Liver (tissue), 9 donors: Measurements from ENCODE around the gene METTL23. TPM values are rescaled to one million over a fixed set of nuclear protein-coding genes. Genes with fewer than 3 reads are reported as not detected.

ENCODE experiments used
- DNase-seq: peaks from one replicate; pipeline ENCODE4 v3.0.0-alpha.2; 2017; ENCODE audit warnings: low spot score
- H3K27ac ChIP-seq, 2 donors: one replicate each; pipeline ENCODE4 v1.7.0; 2013; ENCODE audit warnings: inconsistent platforms in 2 of 2, low read length in 2 of 2, control low read depth in 1 of 2, low read depth in 1 of 2, mild to moderate bottlenecking in 1 of 2
- H3K27me3 ChIP-seq, 4 donors: one replicate each; pipeline versions ENCODE4 v1.6.1 to v1.7.0; 2013; ENCODE audit warnings: low read length in 3 of 4, inconsistent platforms in 1 of 4, mild to moderate bottlenecking in 1 of 4, moderate library complexity in 1 of 4; ENCODE audit not compliant: control insufficient read depth in 4 of 4, insufficient read depth in 4 of 4
- H3K36me3 ChIP-seq, 4 donors: one replicate each; pipeline versions ENCODE4 v1.6.1 to v1.7.0; 2013; ENCODE audit warnings: low read length in 3 of 4, mild to moderate bottlenecking in 3 of 4, low read depth in 1 of 4, moderate library complexity in 1 of 4; ENCODE audit not compliant: control insufficient read depth in 4 of 4, insufficient read depth in 3 of 4
- H3K4me1 ChIP-seq, 4 donors: one replicate each; pipeline versions ENCODE4 v1.6.1 to v1.7.0; 2013; ENCODE audit warnings: low read length in 3 of 4, mild to moderate bottlenecking in 3 of 4, moderate library complexity in 1 of 4; ENCODE audit not compliant: control insufficient read depth in 4 of 4, insufficient read depth in 4 of 4
- H3K4me3 ChIP-seq, 3 donors: one replicate each; pipeline versions ENCODE4 v1.6.1 to v1.7.0; 2013; ENCODE audit warnings: low read length in 3 of 3, control low read depth in 1 of 3, low read depth in 1 of 3, mild to moderate bottlenecking in 1 of 3
- H3K9ac ChIP-seq, 2 donors: one replicate each; pipeline ENCODE4 v1.7.0; 2013; ENCODE audit warnings: low read length in 2 of 2, mild to moderate bottlenecking in 2 of 2, moderate library complexity in 2 of 2, control low read depth in 1 of 2, low read depth in 1 of 2
- H3K9me3 ChIP-seq, 4 donors: one replicate each; pipeline versions ENCODE4 v1.6.1 to v1.7.0; 2013; ENCODE audit warnings: low read length in 3 of 4; ENCODE audit not compliant: control insufficient read depth in 4 of 4
- EGR1 ChIP-seq, 2 donors: IDR thresholded peaks; 2 replicates each; pipeline ENCODE4 v1.6.1; 2016 to 2018; ENCODE audit warnings: antibody characterized with exemption in 2 of 2, low read depth in 2 of 2
- FOXA1 ChIP-seq: IDR thresholded peaks from 2 replicates; pipeline ENCODE4 v1.6.1; 2016; ENCODE audit warnings: antibody characterized with exemption
- GABPA ChIP-seq, 2 donors: IDR thresholded peaks in 1 of 2; conservative IDR thresholded peaks in 1 of 2; 2 replicates each; pipeline ENCODE4 v1.6.1; 2016; ENCODE audit warnings: antibody characterized with exemption in 2 of 2, mild to moderate bottlenecking in 1 of 2, moderate library complexity in 1 of 2
- HNF4A ChIP-seq, 2 donors: conservative IDR thresholded peaks; 2 replicates each; pipeline ENCODE4 v1.6.1; 2016; ENCODE audit warnings: antibody characterized with exemption in 2 of 2, mild to moderate bottlenecking in 2 of 2
- JUND ChIP-seq, 2 donors: IDR thresholded peaks; 2 replicates each; pipeline ENCODE4 v1.6.1; 2016; ENCODE audit warnings: antibody characterized with exemption in 2 of 2
- MAX ChIP-seq: IDR thresholded peaks from 2 replicates; pipeline ENCODE4 v1.6.1; 2016; ENCODE audit warnings: antibody characterized with exemption
- NR2F2 ChIP-seq: IDR thresholded peaks from 2 replicates; pipeline ENCODE4 v1.6.1; 2016; ENCODE audit warnings: antibody characterized with exemption
- RAD21 ChIP-seq, 2 donors: IDR thresholded peaks; 2 replicates each; pipeline ENCODE4 v1.6.1; 2016; ENCODE audit warnings: antibody characterized with exemption in 2 of 2, mild to moderate bottlenecking in 2 of 2
- REST ChIP-seq: IDR thresholded peaks from 2 replicates; pipeline ENCODE4 v1.6.1; 2016; ENCODE audit warnings: antibody characterized with exemption, mild to moderate bottlenecking
- RXRA ChIP-seq, 2 donors: IDR thresholded peaks; 2 replicates each; pipeline ENCODE4 v1.6.1; 2017 to 2018; ENCODE audit warnings: antibody characterized with exemption in 2 of 2, mild to moderate bottlenecking in 1 of 2
- SP1 ChIP-seq: IDR thresholded peaks from 2 replicates; pipeline ENCODE4 v1.6.1; 2018; ENCODE audit warnings: antibody characterized with exemption, mild to moderate bottlenecking
- YY1 ChIP-seq: IDR thresholded peaks from 2 replicates; pipeline ENCODE4 v1.6.1; 2016; ENCODE audit warnings: antibody characterized with exemption, mild to moderate bottlenecking
- WGBS: extraction: QIAGEN DNeasy Blood & Tissue Kit; methylation state at CpG from one replicate; pipeline ENCODE4 v1.1.7; 2013; 5-methylcytosine and 5-hydroxymethylcytosine counted together
- polyA plus RNA-seq, 2 donors: library from polyadenylated mRNA; stranded (reverse) in 1 of 2; unstranded in 1 of 2; fragments of 200-250 nt in 1 of 2; fragments of >200 nt in 1 of 2; fragmentation: Nextera tagmentation in 1 of 2; extraction: Ambion mirVana in 1 of 2; gene quantifications; one replicate each; pipeline versions ENCODE4 v1.2.1 to v1.2.3, GENCODE V29; 2013 to 2015
- total RNA-seq, 2 donors: library from RNA; depleted of rRNA; stranded (reverse); fragments of >200 nt; gene quantifications; one replicate each; pipeline ENCODE4 v1.2.3, GENCODE V29; 2014
- donor health status: healthy.
- donor health status: healthy.
- donor health status: healthy.
- donor health status: healthy.
- donor health status: healthy.

The METTL23 gene
- total and polyA plus RNA-seq, 4 donors = 15.6 to 37.2 (median 22.1) TPM

GRCh38 chr17:76685366-76685765, 41.3 kb upstream of the METTL23 start:
- Histone ChIP-seq H3K27ac (no peak overlapping the region), H3K27me3 (no peaks in the 10 kb centered on the region)
- no peak for DNase-seq

GRCh38 chr17:76685846-76686245, 40.8 kb upstream of the METTL23 start:
- no peaks in the 10 kb centered on the region for H3K36me3 ChIP-seq
- no peak for TF ChIP-seq REST
- H3K9me3 ChIP-seq = no peaks in the 10 kb centered on the region
- H3K27ac ChIP-seq = no peak overlapping the region
- no peak for DNase-seq
- no peaks in the 10 kb centered on the region for H3K4me1 ChIP-seq
- no peak overlapping the region for H3K4me3 ChIP-seq
- no peak overlapping the region for H3K9ac ChIP-seq
- no peaks in the 10 kb centered on the region for H3K27me3 ChIP-seq
- WGBS = 79% methylated on average over 8 of the region's 8 CpGs

More at GRCh38 chr17:76685366-76685765, 41.3 kb upstream of the METTL23 start:
- H3K9me3 ChIP-seq = no peaks in the 10 kb centered on the region
- no peaks in the 10 kb centered on the region for H3K4me1 ChIP-seq
- no peak overlapping the region for H3K9ac ChIP-seq
- 87% methylated on average over 12 of the region's 12 CpGs for WGBS
- H3K36me3 ChIP-seq = no peaks in the 10 kb centered on the region
- no peak overlapping the region for H3K4me3 ChIP-seq
- TF ChIP-seq GABPA (IDR thresholded peaks at IDR 0.05 in 1 of 2, conservative IDR thresholded peaks at IDR 0.05 in 1 of 2) (no peak), JUND (IDR thresholded peaks at IDR 0.05) (no peak), FOXA1 (no peak), MAX (no peak), RAD21 (IDR thresholded peaks at IDR 0.05) (no peak), EGR1 (IDR thresholded peaks at IDR 0.05; ENCODE audit: low read depth in 2 of 2) (no peak), SP1 (no peak), YY1 (no peak), HNF4A (conservative IDR thresholded peaks at IDR 0.05) (no peak), REST (no peak), RXRA (IDR thresholded peaks at IDR 0.05) (no peak), NR2F2 (no peak)
